RWPE2 (cell line): ENCODE results near the gene ICAM1.

ENCODE experiments used
- ATAC-seq: fragments of 200-7000 bp; cut with Tn5 transposase; 3 replicates; pipeline ENCODE4 v1.9.1; 2021; ENCODE audit warnings: low read depth
- DNase-seq: peaks from one replicate; pipeline ENCODE4 v3.0.0-alpha.2; 2020; ENCODE audit warnings: low spot score
- H3K27ac ChIP-seq: fragments of 450-650 bp; 2 replicates; pipeline ENCODE4 v1.5.1; 2017; ENCODE audit warnings: mild to moderate bottlenecking; ENCODE audit not compliant: poor library complexity, severe bottlenecking
- H3K27me3 ChIP-seq: fragments of 250-450 bp; sonication (Bioruptor Pico); 2 replicates; pipeline ENCODE4 v1.5.1; 2021; ENCODE audit warnings: mild to moderate bottlenecking, moderate library complexity; ENCODE audit not compliant: insufficient read depth, poor library complexity, severe bottlenecking
- H3K36me3 ChIP-seq: fragments of 250-450 bp; sonication (Bioruptor Pico); 2 replicates; pipeline ENCODE4 v1.5.1; 2020; ENCODE audit warnings: low read depth, mild to moderate bottlenecking, moderate library complexity
- H3K4me1 ChIP-seq: fragments of 250-450 bp; sonication (Bioruptor Pico); 2 replicates; pipeline ENCODE4 v1.5.1; 2021; ENCODE audit warnings: mild to moderate bottlenecking, moderate library complexity; ENCODE audit not compliant: insufficient read depth, poor library complexity, severe bottlenecking
- H3K4me3 ChIP-seq: fragments of 250-450 bp; sonication (Bioruptor Pico); 2 replicates; pipeline ENCODE4 v1.5.1; 2021; ENCODE audit warnings: mild to moderate bottlenecking, moderate library complexity; ENCODE audit not compliant: severe bottlenecking
- H3K9me3 ChIP-seq: fragments of 250-450 bp; sonication (Bioruptor Pico); 2 replicates; pipeline ENCODE4 v1.5.1; 2021; ENCODE audit warnings: mild to moderate bottlenecking, moderate library complexity; ENCODE audit not compliant: severe bottlenecking
- TF ChIP-seq, protein P1 (sequence below): fragments of 450-650 bp; IDR thresholded peaks from one replicate; pipeline ENCODE4 v1.5.1; 2017; ENCODE audit warnings: mild to moderate bottlenecking, moderate library complexity; ENCODE audit not compliant: poor library complexity, severe bottlenecking

The ICAM1 gene

DNA sequence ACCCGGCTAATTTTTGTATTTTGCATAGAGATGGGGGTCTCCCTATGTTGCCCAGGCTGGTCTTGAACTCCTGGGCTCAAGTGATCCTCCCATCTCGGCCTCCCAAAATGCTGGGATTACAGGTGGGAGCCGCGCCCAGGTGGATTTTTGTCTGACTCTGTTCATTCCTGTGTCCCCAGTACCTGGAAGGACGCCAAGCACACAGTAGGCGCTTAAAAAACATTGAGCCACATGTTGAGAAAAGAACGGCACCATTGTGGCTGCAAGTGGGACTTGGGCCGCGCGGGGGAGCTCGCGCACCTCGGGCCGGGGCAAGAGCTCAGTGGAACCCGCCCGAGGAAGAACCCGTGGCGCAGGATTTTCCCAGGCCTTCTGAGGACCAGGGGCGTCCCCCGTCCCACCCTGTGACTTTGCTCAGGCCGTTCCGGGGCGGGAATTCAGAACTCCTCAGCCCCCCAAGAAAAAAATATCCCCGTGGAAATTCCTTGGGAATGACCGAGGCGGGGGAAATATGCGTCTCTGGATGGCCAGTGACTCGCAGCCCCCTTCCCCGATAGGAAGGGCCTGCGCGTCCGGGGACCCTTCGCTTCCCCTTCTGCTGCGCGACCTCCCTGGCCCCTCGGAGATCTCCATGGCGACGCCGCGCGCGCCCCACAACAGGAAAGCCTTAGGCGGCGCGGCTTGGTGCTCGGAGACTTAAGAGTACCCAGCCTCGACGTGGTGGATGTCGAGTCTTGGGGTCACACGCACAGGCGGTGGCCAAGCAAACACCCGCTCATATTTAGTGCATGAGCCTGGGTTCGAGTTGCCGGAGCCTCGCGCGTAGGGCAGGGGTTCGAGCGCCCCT is 1.4 kb upstream of the ICAM1 start:
- Histone ChIP-seq H3K36me3 (no peaks in the 10 kb centered on the region), H3K27ac (no peak overlapping the region), H3K4me1 (no peaks in the 10 kb centered on the region), H3K9me3 (no peaks in the 10 kb centered on the region), H3K27me3 (peaks cover 11% of the 10 kb centered on the region), H3K4me3 (peak overlapping the region; percentile 12)
- DNase-seq (peak; percentile 72), ATAC-seq (peak; percentile 74)
- TF ChIP-seq, protein P1, sequence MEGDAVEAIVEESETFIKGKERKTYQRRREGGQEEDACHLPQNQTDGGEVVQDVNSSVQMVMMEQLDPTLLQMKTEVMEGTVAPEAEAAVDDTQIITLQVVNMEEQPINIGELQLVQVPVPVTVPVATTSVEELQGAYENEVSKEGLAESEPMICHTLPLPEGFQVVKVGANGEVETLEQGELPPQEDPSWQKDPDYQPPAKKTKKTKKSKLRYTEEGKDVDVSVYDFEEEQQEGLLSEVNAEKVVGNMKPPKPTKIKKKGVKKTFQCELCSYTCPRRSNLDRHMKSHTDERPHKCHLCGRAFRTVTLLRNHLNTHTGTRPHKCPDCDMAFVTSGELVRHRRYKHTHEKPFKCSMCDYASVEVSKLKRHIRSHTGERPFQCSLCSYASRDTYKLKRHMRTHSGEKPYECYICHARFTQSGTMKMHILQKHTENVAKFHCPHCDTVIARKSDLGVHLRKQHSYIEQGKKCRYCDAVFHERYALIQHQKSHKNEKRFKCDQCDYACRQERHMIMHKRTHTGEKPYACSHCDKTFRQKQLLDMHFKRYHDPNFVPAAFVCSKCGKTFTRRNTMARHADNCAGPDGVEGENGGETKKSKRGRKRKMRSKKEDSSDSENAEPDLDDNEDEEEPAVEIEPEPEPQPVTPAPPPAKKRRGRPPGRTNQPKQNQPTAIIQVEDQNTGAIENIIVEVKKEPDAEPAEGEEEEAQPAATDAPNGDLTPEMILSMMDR = peak; percentile 97

- Histone ChIP-seq H3K36me3 (no peaks in the 10 kb centered on the region), H3K27me3 (peaks cover 11% of the 10 kb centered on the region), H3K4me1 (no peaks in the 10 kb centered on the region), H3K27ac (no peak overlapping the region), H3K9me3 (no peaks in the 10 kb centered on the region), H3K4me3 (peak overlapping the region; percentile 12)
- TF ChIP-seq, protein P1 = no peak
- no peak for DNase-seq
- no peak for ATAC-seq
Measured at GRCh38 chr19:10270180-10270615, 722 bp upstream of the ICAM1 start.

- Histone ChIP-seq H3K4me1 (no peaks in the 10 kb centered on the region), H3K9me3 (no peaks in the 10 kb centered on the region), H3K36me3 (no peaks in the 10 kb centered on the region), H3K4me3 (no peak overlapping the region), H3K27ac (no peak overlapping the region), H3K27me3 (peaks cover 11% of the 10 kb centered on the region)
- TF ChIP-seq, protein P1 = no peak
- DNase-seq = no peak
- ATAC-seq = no peak
Measured at GRCh38 chr19:10271543-10272086, 695 bp downstream of the ICAM1 start.

- H3K9me3 ChIP-seq = no peaks in the 10 kb centered on the region
- TF ChIP-seq, protein P1 = no peak
- DNase-seq (no peak), ATAC-seq (no peak)
- H3K27me3 ChIP-seq = peaks cover 11% of the 10 kb centered on the region
- H3K4me1 ChIP-seq = no peaks in the 10 kb centered on the region
- no peak overlapping the region for H3K4me3 ChIP-seq
- no peaks in the 10 kb centered on the region for H3K36me3 ChIP-seq
- no peak overlapping the region for H3K27ac ChIP-seq
Measured at GRCh38 chr19:10274589-10274988, 3.7 kb downstream of the ICAM1 start.
